Epidermal melanocyte (primary cell): ENCODE data around the gene SGO2.
"Not testable (repeated sequence)": the region's sequence is repeated elsewhere in the genome, so short reads cannot be mapped to it uniquely, and the experiment has no call there.

Source experiments
- DNase-seq: peaks from one replicate; pipeline ENCODE4 v3.0.0; 2011; ENCODE audit warnings: low spot score; ENCODE audit not compliant: insufficient read length

Gene SGO2

GRCh38 chr2:200593905-200594304 is 67.9 kb downstream of the SGO2 start:
- DNase-seq: no peak

- no peak for DNase-seq
Measured at GRCh38 chr2:200595913-200596312, 69.9 kb downstream of the SGO2 start.

DNA sequence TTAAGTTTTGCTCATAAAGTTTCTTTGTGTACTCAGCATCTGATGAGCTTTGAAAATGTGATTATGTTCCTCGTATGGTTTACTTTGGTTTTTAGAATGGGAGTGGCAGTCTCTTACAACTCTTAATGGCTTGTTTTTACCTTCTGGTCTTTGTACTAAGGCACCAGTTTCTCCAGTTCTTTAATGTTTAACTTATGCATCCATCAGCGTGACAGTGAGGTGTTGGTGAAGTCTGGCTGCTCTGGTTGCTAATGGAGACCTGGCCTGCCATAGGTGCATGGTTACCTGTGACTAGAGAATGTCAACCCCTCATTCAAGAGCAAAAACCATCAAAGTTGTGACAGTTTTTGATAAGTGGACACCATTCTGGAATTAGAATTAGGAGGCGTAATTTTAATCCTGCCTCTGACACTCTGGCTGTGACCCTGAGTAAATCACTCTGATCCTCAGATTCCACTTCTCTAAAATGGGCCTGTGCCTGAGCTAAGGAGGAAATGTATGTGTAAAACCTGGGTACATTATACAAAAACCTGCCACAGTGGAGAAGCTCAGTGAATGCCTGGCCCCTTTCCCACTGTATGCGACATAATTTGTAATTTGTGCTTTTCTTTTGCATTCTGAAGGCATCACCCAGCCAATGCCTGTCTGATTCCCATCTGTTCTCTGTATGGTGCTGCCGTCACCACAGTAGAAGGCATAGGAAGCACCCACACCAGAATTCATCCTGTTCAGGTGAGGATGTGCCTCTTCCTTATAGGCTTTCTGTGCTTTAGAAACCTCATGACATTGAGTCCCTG is 71.0 kb downstream of the SGO2 start:
- DNase-seq: no peak

GRCh38 chr2:200599206-200599605 is 73.2 kb downstream of the SGO2 start:
- DNase-seq: no peak

GRCh38 chr2:200600549-200601225 is 74.7 kb downstream of the SGO2 start:
- no peak for DNase-seq

DNA sequence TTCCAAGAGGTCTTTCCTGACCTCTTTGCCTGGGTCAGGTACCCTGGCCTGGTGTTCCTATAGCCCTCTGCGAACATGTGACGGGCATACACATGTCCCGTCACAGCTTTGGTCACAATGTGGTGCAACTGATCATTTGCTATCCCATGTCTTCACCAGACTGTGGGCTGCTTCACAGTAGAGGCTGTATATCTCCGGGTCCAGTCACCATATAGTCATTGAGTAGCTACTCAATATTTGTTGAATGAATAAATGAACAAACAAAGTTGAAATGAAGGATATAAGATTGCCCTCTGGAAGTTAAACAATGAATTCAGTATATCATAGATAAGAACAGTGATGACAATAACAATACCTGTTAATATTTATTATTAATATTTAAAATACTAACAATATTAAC is 76.6 kb downstream of the SGO2 start:
- DNase-seq: no peak

- no peak for DNase-seq
Measured at GRCh38 chr2:200603972-200604371, 78.0 kb downstream of the SGO2 start.

DNA sequence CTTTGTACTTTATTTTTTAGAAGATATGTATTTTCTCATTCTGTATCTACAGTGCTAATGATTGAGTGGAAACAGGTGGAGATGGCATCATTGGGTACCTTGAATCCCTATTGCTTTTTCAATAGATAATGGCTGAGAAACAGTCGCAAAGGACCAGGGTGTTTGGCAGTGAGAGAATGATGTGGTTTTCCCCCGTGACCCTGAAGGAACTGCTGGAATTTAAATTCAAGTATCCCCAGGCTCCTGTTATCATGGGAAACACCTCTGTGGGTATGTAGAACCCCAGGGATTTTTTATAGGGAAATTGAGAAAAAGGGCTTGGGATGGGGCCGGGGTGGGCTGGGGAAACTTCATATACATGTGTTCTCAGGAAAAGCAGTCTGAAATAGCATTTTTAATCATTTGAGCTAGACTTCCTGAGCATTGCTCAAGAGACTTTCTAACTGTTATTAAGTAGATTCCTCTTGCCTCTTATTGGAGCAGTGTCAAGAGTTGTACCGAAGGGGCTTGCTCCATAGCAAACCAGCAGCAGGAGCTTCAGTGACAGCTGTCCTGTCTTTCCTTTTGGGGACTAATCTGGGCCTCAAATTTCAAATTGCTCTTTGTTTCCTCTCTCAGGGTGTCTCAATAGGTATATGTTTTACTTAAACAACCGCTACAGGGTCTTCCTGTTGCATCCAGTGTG is 78.7 kb downstream of the SGO2 start:
- DNase-seq: no peak

GRCh38 chr2:200608341-200609027 is 82.5 kb downstream of the SGO2 start:
- DNase-seq: no peak

- no peak for DNase-seq
Measured at GRCh38 chr2:200609028-200609614, 83.1 kb downstream of the SGO2 start.

DNA sequence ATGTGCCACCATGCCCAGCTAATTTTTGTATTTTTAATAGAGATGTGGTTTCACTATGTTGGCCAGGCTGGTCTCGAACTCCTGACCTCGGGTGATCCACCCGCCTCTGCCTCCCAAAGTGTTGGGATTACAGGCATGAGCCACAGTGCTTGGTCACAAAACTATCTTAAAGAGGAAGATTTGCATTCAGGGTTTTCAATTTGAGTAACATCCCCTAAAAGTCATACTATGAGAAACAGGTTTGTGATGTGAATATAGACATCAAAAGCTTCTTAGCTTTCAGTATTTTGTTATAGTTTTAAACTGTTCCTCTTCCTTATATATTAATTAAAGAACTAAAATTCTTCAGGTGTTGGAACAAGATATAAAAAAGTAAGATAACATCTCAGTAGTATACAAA is 84.2 kb downstream of the SGO2 start:
- not testable (repeated sequence) for DNase-seq

GRCh38 chr2:200613692-200614091 is 87.7 kb downstream of the SGO2 start:
- DNase-seq: no peak

DNA sequence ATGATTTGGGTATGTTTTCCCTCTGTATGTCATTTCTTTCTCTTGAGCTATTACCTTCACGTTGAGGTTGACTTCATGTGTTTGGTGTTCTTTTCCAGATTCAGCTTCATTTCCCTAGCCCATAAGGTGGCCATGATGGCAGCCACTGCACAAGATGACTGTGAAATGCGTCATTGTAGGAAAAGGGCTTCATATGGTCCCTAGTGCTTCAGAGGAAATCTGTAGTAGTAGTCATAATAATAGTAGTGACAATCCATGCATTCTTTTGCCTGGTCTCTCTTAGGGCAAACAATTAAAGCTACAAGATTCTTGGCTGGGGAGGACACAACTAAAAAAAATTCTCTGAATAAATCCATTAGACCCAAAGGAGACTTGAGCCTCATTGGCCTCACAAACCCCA is 88.2 kb downstream of the SGO2 start:
- no peak for DNase-seq

DNA sequence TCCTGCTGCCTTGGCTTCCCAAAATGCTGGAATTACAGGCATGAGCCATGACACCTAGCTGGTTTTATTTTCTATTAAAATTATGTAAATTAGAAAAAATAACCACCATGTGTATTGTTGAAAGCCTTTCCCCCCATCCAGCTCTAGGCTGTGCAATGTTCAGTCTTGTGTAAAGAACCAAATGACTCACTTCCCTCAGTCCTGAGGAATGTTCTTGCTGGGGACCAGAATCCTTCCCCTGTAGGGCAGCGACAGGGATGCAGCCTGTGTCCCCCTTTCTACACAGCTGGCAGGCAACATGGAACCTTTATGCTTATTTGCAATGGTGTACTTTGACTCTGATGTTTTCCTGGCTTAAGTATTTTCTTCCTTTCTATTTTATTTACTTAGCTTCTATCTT is 89.2 kb downstream of the SGO2 start:
- no peak for DNase-seq

DNA sequence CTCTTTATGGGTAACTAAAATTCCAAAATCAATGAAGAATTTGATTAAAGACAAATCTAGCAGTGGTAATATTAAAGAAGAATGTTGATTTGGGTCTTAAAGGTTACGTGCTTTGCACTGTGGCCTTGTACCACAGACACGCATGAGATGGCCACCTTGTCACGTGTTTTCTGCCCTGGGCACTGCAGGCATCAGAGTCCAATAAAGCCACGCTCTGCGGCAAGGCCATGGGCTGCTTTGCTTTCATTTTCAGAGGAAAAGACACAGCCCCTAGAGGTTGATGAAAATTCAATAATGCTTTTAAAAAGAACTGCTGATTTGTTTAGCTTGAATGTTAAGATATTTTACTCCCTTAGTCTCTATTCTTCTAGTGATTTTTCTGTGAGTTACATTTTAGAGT is 90.2 kb downstream of the SGO2 start:
- no peak for DNase-seq

GRCh38 chr2:200616656-200617055 is 90.6 kb downstream of the SGO2 start:
- no peak for DNase-seq

GRCh38 chr2:200617156-200618053 is 91.4 kb downstream of the SGO2 start:
- DNase-seq: no peak

- DNase-seq: no peak
Measured at GRCh38 chr2:200618054-200618419, 92.0 kb downstream of the SGO2 start.

- no peak for DNase-seq
Measured at GRCh38 chr2:200618590-200619021, 92.6 kb downstream of the SGO2 start.

DNA sequence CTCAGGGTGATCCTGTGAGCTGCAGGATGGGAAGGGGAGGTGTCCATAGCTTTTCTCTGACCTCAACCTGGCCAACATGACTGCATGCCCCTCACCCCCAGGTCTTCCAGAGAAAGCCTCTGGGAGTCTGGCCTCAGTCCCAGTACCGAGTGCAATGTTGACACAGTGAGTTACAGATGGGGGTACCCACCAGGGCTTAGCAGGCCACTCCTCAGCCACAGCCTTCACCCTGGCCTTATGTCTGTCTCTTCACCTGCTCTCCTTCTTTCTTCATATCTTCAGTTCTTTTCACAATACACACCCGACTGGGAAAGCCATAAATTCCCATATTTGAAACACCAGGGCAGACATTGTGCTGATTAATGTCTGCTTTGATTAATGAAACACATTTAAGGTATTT is 93.3 kb downstream of the SGO2 start:
- no peak for DNase-seq
